ENCODE measurements around the gene CARD10.
"Not testable (repeated sequence)": the region's sequence is repeated elsewhere in the genome, so short reads cannot be mapped to it uniquely, and the experiment has no call there.

The CARD10 gene

DNA sequence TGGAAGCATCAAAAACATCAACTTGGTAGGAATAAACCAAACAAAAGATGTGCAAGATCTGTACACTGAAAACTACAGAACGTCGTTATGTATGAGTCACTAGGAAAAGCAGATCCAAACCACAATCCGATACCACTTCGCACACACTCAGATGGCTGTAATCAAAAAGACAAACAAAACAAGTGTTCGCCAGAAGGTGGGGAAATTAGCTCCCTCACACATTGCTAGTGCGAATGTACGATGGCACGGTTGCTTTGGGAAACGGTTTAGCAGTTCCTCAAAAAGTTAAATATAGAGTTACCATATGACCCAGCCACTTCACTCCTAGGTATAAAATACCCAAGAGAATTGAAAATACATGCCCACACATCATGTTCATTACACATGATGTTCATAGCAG is 14.8 kb upstream of the CARD10 start:
- no peak overlapping the region for H3K4me3 ChIP-seq (ENCODE audit: low read depth, low read length)
- TF ChIP-seq POLR2A (IDR thresholded peaks at IDR 0.05; ENCODE audit: extremely low read depth, insufficient read length): no peak
- TF ChIP-seq, protein P1, sequence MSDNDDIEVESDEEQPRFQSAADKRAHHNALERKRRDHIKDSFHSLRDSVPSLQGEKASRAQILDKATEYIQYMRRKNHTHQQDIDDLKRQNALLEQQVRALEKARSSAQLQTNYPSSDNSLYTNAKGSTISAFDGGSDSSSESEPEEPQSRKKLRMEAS (IDR thresholded peaks at IDR 0.05; ENCODE audit: low read depth, low read length): no peak
- TF ChIP-seq, protein P2, sequence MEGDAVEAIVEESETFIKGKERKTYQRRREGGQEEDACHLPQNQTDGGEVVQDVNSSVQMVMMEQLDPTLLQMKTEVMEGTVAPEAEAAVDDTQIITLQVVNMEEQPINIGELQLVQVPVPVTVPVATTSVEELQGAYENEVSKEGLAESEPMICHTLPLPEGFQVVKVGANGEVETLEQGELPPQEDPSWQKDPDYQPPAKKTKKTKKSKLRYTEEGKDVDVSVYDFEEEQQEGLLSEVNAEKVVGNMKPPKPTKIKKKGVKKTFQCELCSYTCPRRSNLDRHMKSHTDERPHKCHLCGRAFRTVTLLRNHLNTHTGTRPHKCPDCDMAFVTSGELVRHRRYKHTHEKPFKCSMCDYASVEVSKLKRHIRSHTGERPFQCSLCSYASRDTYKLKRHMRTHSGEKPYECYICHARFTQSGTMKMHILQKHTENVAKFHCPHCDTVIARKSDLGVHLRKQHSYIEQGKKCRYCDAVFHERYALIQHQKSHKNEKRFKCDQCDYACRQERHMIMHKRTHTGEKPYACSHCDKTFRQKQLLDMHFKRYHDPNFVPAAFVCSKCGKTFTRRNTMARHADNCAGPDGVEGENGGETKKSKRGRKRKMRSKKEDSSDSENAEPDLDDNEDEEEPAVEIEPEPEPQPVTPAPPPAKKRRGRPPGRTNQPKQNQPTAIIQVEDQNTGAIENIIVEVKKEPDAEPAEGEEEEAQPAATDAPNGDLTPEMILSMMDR (IDR thresholded peaks at IDR 0.05; ENCODE audit: low read depth, low read length): no peak
- no peak for TF ChIP-seq MYC (IDR thresholded peaks at IDR 0.05; ENCODE audit: low read depth, low read length)
- DNase-seq (ENCODE audit: low read depth): peak; percentile 92

DNA sequence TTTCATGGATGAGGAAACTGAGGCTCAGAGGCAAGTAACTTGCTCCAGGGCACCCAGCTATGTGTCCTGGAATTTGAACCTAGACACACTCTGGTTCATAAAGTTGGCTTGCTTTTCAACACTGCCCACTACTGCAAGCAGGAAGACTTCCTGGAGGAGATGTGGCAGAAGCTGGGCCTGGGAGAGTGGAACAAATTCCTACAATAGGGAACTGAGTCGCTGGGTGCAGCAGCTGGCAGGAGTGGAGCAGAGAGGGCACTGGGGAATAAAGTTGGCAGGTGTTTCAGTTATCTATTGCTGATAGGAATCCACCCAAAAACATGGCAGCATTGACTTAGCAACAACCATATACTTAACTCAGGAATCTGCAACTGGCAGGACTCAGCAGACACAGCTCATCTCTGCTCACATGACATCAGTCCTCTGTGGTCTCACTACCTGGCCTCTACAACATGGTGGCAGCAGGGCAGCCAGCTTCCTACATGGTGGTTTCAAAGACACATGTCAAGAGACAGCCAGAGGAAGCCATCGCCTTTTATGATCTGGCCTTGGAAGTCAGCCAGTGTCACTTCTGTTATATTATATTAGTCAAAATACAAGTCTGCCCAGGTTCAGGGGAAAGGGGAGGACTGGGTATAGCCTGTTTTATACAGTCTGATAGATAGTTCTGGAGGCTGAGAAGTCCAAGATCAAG is 10.6 kb upstream of the CARD10 start:
- TF ChIP-seq MYC (IDR thresholded peaks at IDR 0.05; ENCODE audit: low read depth, low read length) (no peak), POLR2A (IDR thresholded peaks at IDR 0.05; ENCODE audit: extremely low read depth, insufficient read length) (no peak)
- TF ChIP-seq, protein P1 (IDR thresholded peaks at IDR 0.05; ENCODE audit: low read depth, low read length): no peak
- TF ChIP-seq, protein P2 (IDR thresholded peaks at IDR 0.05; ENCODE audit: low read depth, low read length): no peak
- H3K4me3 ChIP-seq (ENCODE audit: low read depth, low read length): no peak overlapping the region
- DNase-seq (ENCODE audit: low read depth): peak; percentile 30

DNA sequence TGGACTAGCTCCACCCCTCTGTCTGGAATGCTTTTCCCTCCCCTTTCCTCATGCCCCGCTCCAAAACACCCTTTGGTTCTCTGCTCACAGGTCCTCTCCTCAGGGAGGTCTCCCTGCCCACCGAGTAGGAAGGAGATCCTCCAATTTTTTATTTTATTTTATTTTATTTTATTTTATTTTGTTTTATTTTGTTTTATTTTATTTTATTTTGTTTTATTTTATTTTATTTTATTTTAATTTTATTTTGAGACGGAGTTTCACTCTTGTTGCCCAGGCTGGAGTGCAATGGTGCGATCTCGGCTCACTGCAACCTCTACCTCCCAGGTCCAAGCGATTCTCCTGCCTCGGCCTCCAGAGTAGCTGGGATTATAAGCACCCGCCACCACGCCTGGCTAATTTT is 8.7 kb upstream of the CARD10 start:
- not testable (repeated sequence) for H3K4me3 ChIP-seq (ENCODE audit: low read depth, low read length); DNase-seq (ENCODE audit: low read depth)

DNA sequence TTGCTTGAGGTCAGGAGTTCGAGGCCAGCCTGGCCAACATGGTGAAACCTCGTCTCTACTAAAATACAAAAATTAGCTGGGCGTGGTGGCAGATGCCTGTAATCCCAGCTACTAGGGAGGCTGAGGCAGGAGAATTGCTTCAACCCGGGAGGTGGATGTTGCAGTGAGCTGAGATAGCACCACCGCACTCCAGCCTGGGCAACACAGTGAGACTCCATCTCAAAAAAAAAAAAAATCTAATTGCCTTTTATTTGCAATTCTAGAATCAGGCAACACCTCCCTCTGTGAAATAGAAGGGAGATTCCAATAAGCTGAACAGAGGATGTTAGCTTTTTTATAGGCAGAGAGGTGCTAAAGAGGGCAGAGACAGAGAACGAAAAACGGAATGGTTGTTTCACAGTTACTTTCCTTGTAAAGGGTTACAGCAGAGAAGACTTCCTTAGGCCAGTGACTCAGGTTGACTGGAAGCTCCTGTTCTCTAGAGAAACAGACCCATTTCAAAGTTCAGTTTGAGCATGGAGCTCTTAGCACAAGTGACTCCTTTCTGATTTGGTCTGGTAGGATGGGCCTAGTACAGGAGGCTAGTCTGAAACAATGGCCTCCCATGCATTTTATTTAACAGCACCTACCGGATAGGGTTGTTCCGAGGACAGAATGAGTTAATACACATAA is 8.0 kb upstream of the CARD10 start:
- H3K4me3 ChIP-seq (ENCODE audit: low read depth, low read length); DNase-seq (ENCODE audit: low read depth): not testable (repeated sequence)

DNA sequence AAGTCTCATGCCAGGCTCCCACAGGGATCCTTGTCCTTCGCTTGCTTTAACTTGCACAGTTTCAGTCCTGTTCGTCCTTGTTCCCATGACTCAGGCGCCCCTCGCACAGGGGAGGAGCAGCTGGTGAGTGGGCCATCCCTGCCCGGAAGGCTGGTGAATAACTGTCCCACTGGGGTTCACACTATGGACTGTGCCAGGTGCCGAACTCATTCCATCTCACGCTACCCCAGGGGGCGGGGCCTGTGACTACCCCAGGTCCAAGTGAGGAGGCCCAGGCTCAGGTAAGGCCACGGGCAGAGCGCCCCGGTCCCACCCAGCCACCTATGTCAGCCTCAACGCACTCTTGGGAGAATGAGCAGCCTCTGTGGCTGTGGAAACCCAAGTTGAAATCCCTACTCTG is 7.2 kb upstream of the CARD10 start:
- no peak for TF ChIP-seq POLR2A (IDR thresholded peaks at IDR 0.05; ENCODE audit: extremely low read depth, insufficient read length)
- TF ChIP-seq, protein P2 (IDR thresholded peaks at IDR 0.05; ENCODE audit: low read depth, low read length): no peak
- TF ChIP-seq, protein P1 (IDR thresholded peaks at IDR 0.05; ENCODE audit: low read depth, low read length): no peak
- no peak for TF ChIP-seq MYC (IDR thresholded peaks at IDR 0.05; ENCODE audit: low read depth, low read length)
- DNase-seq (ENCODE audit: low read depth): no peak
- H3K4me3 ChIP-seq (ENCODE audit: low read depth, low read length): no peak overlapping the region

DNA sequence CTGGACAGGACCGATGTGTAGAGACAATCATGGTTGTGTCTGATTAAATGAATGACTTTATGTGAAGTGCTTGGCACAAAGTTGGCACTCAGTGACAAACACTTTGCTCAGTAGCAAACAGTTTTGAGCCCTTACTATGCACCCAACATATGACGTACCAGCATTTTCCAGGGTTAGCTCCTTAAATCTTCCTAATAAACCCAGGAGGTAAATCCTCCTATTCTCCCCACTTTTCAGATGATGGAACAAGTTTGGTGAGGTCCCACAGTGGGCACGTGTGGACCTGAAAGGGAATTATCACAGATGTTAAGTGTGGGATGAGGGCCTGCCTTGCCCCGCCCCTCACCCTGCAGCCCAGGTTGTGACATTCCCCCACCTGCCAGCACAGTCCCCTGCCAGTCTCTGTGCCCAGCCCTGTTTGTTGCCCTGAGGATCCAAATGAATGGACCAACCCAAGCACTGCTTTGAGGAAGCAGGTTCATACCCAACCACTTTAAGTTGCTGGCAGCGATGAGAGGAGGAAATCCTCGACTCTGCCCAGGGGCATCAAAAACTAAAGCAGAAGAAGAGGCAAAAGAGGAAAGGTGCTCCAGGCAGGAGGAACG is 6.6 kb upstream of the CARD10 start:
- DNase-seq (ENCODE audit: low read depth): no peak
- TF ChIP-seq MYC (IDR thresholded peaks at IDR 0.05; ENCODE audit: low read depth, low read length) (no peak), POLR2A (IDR thresholded peaks at IDR 0.05; ENCODE audit: extremely low read depth, insufficient read length) (no peak)
- TF ChIP-seq, protein P1 (IDR thresholded peaks at IDR 0.05; ENCODE audit: low read depth, low read length): no peak
- TF ChIP-seq, protein P2 (IDR thresholded peaks at IDR 0.05; ENCODE audit: low read depth, low read length): no peak

More for the DNA sequence above, 6.6 kb upstream of the CARD10 start:
- H3K4me3 ChIP-seq (ENCODE audit: low read depth, low read length): no peak overlapping the region
